ENCODE measurements around the gene ARHGAP32. TPM values are rescaled to one million over a fixed set of nuclear protein-coding genes. Genes with fewer than 3 reads are reported as not detected.

The ARHGAP32 gene
- polyA plus RNA-seq, 1 donor from 2014 or later = 12.0 TPM

DNA sequence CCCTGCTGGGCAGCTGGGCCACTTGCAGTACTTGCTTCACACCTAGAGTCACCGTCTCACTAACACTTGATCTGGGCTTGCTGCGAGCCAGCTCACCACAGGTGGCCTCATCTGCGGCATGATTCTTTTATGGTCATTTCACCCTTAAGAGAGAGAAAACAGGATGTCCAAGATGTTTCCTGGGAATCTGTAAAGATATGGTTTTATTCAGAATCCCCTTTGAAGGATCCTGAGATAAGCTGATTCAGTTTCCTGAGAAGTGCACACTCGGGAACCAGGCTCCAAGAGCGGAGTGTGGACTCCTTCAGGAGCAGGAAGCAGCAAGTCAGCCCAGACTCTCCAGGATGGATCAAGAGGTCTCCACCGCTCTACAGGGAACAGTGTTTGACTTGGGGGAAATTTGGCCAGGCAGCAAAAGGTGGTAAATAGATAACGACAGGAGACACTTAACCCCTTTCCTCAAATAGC lies 227.6 kb downstream of the ARHGAP32 start:
- no peaks in the 10 kb centered on the region for H3F3A ChIP-seq (ENCODE audit: insufficient read depth, low read length, poor library complexity, severe bottlenecking)
- TF ChIP-seq TAF1 (IDR thresholded peaks at IDR 0.05; ENCODE audit: low read depth) = no peak
- TF ChIP-seq EZH2 (IDR thresholded peaks at IDR 0.05; ENCODE audit: borderline replicate concordance, insufficient read depth, low read length, poor library complexity, severe bottlenecking) = no peak
- TF ChIP-seq EP300 (conservative IDR thresholded peaks at IDR 0.05; ENCODE audit: poor library complexity, severe bottlenecking) = no peak
- no peak for TF ChIP-seq SMC3 (conservative IDR thresholded peaks at IDR 0.05; ENCODE audit: poor library complexity)
- no peak for TF ChIP-seq POLR2AphosphoS5 (IDR thresholded peaks at IDR 0.05)
- TF ChIP-seq MXI1 (conservative IDR thresholded peaks at IDR 0.05; ENCODE audit: poor library complexity, severe bottlenecking) = no peak
- TF ChIP-seq, protein P1, sequence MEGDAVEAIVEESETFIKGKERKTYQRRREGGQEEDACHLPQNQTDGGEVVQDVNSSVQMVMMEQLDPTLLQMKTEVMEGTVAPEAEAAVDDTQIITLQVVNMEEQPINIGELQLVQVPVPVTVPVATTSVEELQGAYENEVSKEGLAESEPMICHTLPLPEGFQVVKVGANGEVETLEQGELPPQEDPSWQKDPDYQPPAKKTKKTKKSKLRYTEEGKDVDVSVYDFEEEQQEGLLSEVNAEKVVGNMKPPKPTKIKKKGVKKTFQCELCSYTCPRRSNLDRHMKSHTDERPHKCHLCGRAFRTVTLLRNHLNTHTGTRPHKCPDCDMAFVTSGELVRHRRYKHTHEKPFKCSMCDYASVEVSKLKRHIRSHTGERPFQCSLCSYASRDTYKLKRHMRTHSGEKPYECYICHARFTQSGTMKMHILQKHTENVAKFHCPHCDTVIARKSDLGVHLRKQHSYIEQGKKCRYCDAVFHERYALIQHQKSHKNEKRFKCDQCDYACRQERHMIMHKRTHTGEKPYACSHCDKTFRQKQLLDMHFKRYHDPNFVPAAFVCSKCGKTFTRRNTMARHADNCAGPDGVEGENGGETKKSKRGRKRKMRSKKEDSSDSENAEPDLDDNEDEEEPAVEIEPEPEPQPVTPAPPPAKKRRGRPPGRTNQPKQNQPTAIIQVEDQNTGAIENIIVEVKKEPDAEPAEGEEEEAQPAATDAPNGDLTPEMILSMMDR (IDR thresholded peaks at IDR 0.05; ENCODE audit: poor library complexity, severe bottlenecking) = no peak
- TF ChIP-seq RAD21 (conservative IDR thresholded peaks at IDR 0.05) = no peak
- TF ChIP-seq, protein P2, sequence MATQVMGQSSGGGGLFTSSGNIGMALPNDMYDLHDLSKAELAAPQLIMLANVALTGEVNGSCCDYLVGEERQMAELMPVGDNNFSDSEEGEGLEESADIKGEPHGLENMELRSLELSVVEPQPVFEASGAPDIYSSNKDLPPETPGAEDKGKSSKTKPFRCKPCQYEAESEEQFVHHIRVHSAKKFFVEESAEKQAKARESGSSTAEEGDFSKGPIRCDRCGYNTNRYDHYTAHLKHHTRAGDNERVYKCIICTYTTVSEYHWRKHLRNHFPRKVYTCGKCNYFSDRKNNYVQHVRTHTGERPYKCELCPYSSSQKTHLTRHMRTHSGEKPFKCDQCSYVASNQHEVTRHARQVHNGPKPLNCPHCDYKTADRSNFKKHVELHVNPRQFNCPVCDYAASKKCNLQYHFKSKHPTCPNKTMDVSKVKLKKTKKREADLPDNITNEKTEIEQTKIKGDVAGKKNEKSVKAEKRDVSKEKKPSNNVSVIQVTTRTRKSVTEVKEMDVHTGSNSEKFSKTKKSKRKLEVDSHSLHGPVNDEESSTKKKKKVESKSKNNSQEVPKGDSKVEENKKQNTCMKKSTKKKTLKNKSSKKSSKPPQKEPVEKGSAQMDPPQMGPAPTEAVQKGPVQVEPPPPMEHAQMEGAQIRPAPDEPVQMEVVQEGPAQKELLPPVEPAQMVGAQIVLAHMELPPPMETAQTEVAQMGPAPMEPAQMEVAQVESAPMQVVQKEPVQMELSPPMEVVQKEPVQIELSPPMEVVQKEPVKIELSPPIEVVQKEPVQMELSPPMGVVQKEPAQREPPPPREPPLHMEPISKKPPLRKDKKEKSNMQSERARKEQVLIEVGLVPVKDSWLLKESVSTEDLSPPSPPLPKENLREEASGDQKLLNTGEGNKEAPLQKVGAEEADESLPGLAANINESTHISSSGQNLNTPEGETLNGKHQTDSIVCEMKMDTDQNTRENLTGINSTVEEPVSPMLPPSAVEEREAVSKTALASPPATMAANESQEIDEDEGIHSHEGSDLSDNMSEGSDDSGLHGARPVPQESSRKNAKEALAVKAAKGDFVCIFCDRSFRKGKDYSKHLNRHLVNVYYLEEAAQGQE (IDR thresholded peaks at IDR 0.05; ENCODE audit: borderline replicate concordance) = no peak
- peaks cover 19% of the 10 kb centered on the region for H3K36me3 ChIP-seq (ENCODE audit: insufficient read depth, low read length)
- no peaks in the 10 kb centered on the region for H3K9me2 ChIP-seq (ENCODE audit: insufficient read depth, low read length)
- no peaks in the 10 kb centered on the region for H4K20me1 ChIP-seq (ENCODE audit: insufficient read depth)
- no peak overlapping the region for H3K9ac ChIP-seq (ENCODE audit: low read length)
- no peaks in the 10 kb centered on the region for H3K27me3 ChIP-seq (ENCODE audit: insufficient read depth, low read depth, low read length)
- H3K79me2 ChIP-seq (replicated peaks; ENCODE audit: insufficient read depth, low read length) = no peaks in the 10 kb centered on the region
- H3K4me2 ChIP-seq (ENCODE audit: low read length) = no peak overlapping the region
- no peak overlapping the region for H2AFZ ChIP-seq (ENCODE audit: low read depth, low read length)
- no peak overlapping the region for H3K27ac ChIP-seq (ENCODE audit: low read length)
- H3K4me3 ChIP-seq (ENCODE audit: low read length) = no peak overlapping the region
- H3K9me3 ChIP-seq (ENCODE audit: low read length) = no peaks in the 10 kb centered on the region

DNA sequence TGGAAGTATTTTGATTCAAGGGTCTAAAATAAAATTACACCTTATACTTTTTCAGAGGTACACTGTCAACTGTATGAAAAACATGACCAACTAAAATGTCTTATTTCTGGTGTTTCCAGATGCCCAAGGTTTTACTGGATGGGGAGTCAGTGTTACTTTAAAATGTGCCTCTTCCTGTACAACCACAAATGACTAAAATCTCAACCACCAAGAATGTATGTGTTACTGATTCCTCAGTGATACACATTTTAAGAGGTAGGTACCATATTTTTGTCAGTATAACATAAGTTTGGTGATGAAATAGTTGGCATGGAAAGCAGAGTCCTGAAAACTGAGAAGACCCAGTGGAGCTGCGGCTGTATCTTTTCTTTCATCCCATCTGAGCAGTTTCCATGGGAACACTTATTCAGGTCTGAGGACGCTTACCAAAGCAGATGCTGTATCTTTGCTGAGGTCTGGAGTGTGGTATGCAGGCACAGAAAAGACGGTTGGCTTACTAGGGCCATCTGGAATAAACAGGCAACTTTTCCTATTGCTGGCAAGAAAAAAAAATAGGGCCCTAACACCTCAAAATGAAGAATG lies 228.3 kb downstream of the ARHGAP32 start:
- Histone ChIP-seq H3K9me2 (ENCODE audit: insufficient read depth, low read length) (no peaks in the 10 kb centered on the region), H3K4me2 (ENCODE audit: low read length) (no peak overlapping the region)
- no peak for TF ChIP-seq EP300 (conservative IDR thresholded peaks at IDR 0.05; ENCODE audit: poor library complexity, severe bottlenecking)
- TF ChIP-seq RAD21 (conservative IDR thresholded peaks at IDR 0.05) = no peak
- no peak for TF ChIP-seq SMC3 (conservative IDR thresholded peaks at IDR 0.05; ENCODE audit: poor library complexity)

More for the DNA sequence above, 228.3 kb downstream of the ARHGAP32 start:
- H3K27me3 ChIP-seq (ENCODE audit: insufficient read depth, low read depth, low read length) = no peaks in the 10 kb centered on the region
- no peak overlapping the region for H2AFZ ChIP-seq (ENCODE audit: low read depth, low read length)
- no peaks in the 10 kb centered on the region for H3F3A ChIP-seq (ENCODE audit: insufficient read depth, low read length, poor library complexity, severe bottlenecking)
- H3K9me3 ChIP-seq (ENCODE audit: low read length) = no peaks in the 10 kb centered on the region
- H3K9ac ChIP-seq (ENCODE audit: low read length) = no peak overlapping the region
- no peaks in the 10 kb centered on the region for H3K79me2 ChIP-seq (replicated peaks; ENCODE audit: insufficient read depth, low read length)
- no peaks in the 10 kb centered on the region for H4K20me1 ChIP-seq (ENCODE audit: insufficient read depth)
- no peak overlapping the region for H3K27ac ChIP-seq (ENCODE audit: low read length)
- no peak overlapping the region for H3K4me3 ChIP-seq (ENCODE audit: low read length)
- peaks cover 16% of the 10 kb centered on the region for H3K36me3 ChIP-seq (ENCODE audit: insufficient read depth, low read length)
